Measurements from ENCODE around the gene SEMA7A.
"Not testable (repeated sequence)": the region's sequence is repeated elsewhere in the genome, so short reads cannot be mapped to it uniquely, and the experiment has no call there.

SEMA7A gene

GRCh38 chr15:74390049-74390646 lies 43.6 kb downstream of the SEMA7A start:
- in situ Hi-C loops (cut with HindIII; ENCODE audit: low sequenced_read_pairs) = not testable (repeated sequence)

GRCh38 chr15:74389241-74390048 lies 44.3 kb downstream of the SEMA7A start:
- in situ Hi-C loops (cut with HindIII; ENCODE audit: low sequenced_read_pairs) = no loop called here

GRCh38 chr15:74388363-74388951 lies 45.3 kb downstream of the SEMA7A start:
- in situ Hi-C loops (cut with HindIII; ENCODE audit: low sequenced_read_pairs) = no loop called here

GRCh38 chr15:74387621-74388362 lies 46.0 kb downstream of the SEMA7A start:
- in situ Hi-C loops (cut with HindIII; ENCODE audit: low sequenced_read_pairs) = no loop called here

GRCh38 chr15:74387141-74387541 lies 46.6 kb downstream of the SEMA7A start:
- in situ Hi-C loops (cut with HindIII; ENCODE audit: low sequenced_read_pairs) = no loop called here

- in situ Hi-C loops (cut with HindIII; ENCODE audit: low sequenced_read_pairs) = no loop called here
These were observed 47.1 kb downstream of the SEMA7A start for GRCh38 chr15:74386496-74387140.

GRCh38 chr15:74385733-74386132 lies 48.0 kb downstream of the SEMA7A start:
- in situ Hi-C loops (cut with HindIII; ENCODE audit: low sequenced_read_pairs) = no loop called here

- in situ Hi-C loops (cut with HindIII; ENCODE audit: low sequenced_read_pairs) = no loop called here
These were observed 48.7 kb downstream of the SEMA7A start for GRCh38 chr15:74384881-74385643.

GRCh38 chr15:74384566-74384880 lies 49.2 kb downstream of the SEMA7A start:
- in situ Hi-C loops (cut with HindIII; ENCODE audit: low sequenced_read_pairs) = no loop called here

- in situ Hi-C loops (cut with HindIII; ENCODE audit: low sequenced_read_pairs) = no loop called here
These were observed 49.8 kb downstream of the SEMA7A start for GRCh38 chr15:74383695-74384565.

GRCh38 chr15:74383286-74383685 lies 50.5 kb downstream of the SEMA7A start:
- in situ Hi-C loops (cut with HindIII; ENCODE audit: low sequenced_read_pairs) = no loop called here

GRCh38 chr15:74382004-74382816 lies 51.5 kb downstream of the SEMA7A start:
- in situ Hi-C loops (cut with HindIII; ENCODE audit: low sequenced_read_pairs) = no loop called here

GRCh38 chr15:74381481-74381880 lies 52.3 kb downstream of the SEMA7A start:
- in situ Hi-C loops (cut with HindIII; ENCODE audit: low sequenced_read_pairs) = no loop called here

GRCh38 chr15:74381190-74381453 lies 52.6 kb downstream of the SEMA7A start:
- in situ Hi-C loops (cut with HindIII; ENCODE audit: low sequenced_read_pairs) = no loop called here

- in situ Hi-C loops (cut with HindIII; ENCODE audit: low sequenced_read_pairs) = no loop called here
These were observed 53.2 kb downstream of the SEMA7A start for GRCh38 chr15:74380361-74381189.

- in situ Hi-C loops (cut with HindIII; ENCODE audit: low sequenced_read_pairs) = loop anchor here (5.0 kb wide), 2 partner anchors 63 to 118 kb away; no protein-coding TSS in a partner anchor
These were observed 54.9 kb downstream of the SEMA7A start for GRCh38 chr15:74378848-74379247.

- in situ Hi-C loops (cut with HindIII; ENCODE audit: low sequenced_read_pairs) = loop anchor here (5.0 kb wide), 2 partner anchors 64 to 119 kb away; no protein-coding TSS in a partner anchor
These were observed 55.7 kb downstream of the SEMA7A start for GRCh38 chr15:74377831-74378766.

Data from endothelial cell of hepatic sinusoid (primary cell).